ENCODE measurements around the gene IGSF11.

DNA sequence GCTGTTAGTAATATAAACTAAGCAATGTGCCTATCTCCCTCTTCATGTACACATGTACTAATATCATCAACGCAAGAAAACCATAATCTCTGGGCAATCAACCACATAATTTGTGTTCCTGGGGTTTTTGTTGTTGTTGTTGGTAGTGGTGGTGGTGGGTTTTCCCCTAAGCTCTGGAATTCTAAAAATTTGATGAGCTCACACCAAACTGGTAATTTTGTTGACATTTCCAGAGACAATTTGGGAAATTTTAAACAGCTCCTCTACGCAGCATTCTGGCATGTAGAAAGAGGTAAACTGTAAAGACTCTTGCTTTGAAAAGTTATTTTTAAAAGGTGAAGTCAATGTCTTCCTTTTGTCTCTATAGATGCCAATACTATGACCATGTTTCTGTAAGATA, 126.7 kb downstream of the IGSF11 start:
- TF ChIP-seq, protein P1, sequence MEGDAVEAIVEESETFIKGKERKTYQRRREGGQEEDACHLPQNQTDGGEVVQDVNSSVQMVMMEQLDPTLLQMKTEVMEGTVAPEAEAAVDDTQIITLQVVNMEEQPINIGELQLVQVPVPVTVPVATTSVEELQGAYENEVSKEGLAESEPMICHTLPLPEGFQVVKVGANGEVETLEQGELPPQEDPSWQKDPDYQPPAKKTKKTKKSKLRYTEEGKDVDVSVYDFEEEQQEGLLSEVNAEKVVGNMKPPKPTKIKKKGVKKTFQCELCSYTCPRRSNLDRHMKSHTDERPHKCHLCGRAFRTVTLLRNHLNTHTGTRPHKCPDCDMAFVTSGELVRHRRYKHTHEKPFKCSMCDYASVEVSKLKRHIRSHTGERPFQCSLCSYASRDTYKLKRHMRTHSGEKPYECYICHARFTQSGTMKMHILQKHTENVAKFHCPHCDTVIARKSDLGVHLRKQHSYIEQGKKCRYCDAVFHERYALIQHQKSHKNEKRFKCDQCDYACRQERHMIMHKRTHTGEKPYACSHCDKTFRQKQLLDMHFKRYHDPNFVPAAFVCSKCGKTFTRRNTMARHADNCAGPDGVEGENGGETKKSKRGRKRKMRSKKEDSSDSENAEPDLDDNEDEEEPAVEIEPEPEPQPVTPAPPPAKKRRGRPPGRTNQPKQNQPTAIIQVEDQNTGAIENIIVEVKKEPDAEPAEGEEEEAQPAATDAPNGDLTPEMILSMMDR (IDR thresholded peaks at IDR 0.05), result no peak
- TF ChIP-seq ZFX (IDR thresholded peaks at IDR 0.05; ENCODE audit: borderline replicate concordance), result no peak
